Measurements from ENCODE around the gene OS9. TPM values are rescaled to one million over a fixed set of nuclear protein-coding genes. Genes with fewer than 3 reads are reported as not detected.

Gene OS9
- total RNA-seq, 2 experiments from 2014 or later: 82.6 to 112 TPM

GRCh38 chr12:57753756-57754337, 59.9 kb downstream of the OS9 start:
- ChIA-PET CTCF (ENCODE audit: unreplicated experiment) (no interaction called here), POLR2A (interaction anchor here (0.5 to 0.7 kb wide), 3 partner anchors 8 to 1106 kb away, joined by 3 read pairs; no protein-coding TSS in a partner anchor)
- Histone ChIP-seq H3K27ac (ENCODE audit: low read depth, low read length, poor library complexity, severe bottlenecking) (peak overlapping the region; percentile 43), H3K9me3 (ENCODE audit: low read length) (no peaks in the 10 kb centered on the region), H3K4me1 (ENCODE audit: insufficient read depth, low read length, poor library complexity, severe bottlenecking) (peaks cover 43% of the 10 kb centered on the region), H3K79me2 (ENCODE audit: insufficient read depth, low read depth, low read length) (peaks cover 32% of the 10 kb centered on the region), H3K4me2 (ENCODE audit: low read length) (peak overlapping the region; percentile 81), H2AFZ (ENCODE audit: low read length) (0 out of 2 replicates have a peak overlapping the region, but pooled peaks have one; percentile 61), H3K36me3 (ENCODE audit: insufficient read depth, low read length) (peaks cover 43% of the 10 kb centered on the region), H3K9me2 (ENCODE audit: insufficient read depth, low read length) (no peaks in the 10 kb centered on the region), H3K4me3 (ENCODE audit: low read depth, low read length, poor library complexity, severe bottlenecking) (peak overlapping the region; percentile 87), H4K20me1 (ENCODE audit: insufficient read depth, low read length) (no peaks in the 10 kb centered on the region)
- DNase-seq (ENCODE audit: low spot score): no peak
- intact Hi-C loops (cut with micrococcal nuclease; ENCODE audit: unreplicated experiment): loop anchor here (5.0 kb wide), 2 partner anchors 232 to 512 kb away; partner anchors contain the start of genes DDIT3 and MBD6
- TF ChIP-seq CTCF (conservative IDR thresholded peaks at IDR 0.05; ENCODE audit: low read length) (no peak), EZH2phosphoT487 (IDR thresholded peaks at IDR 0.05; ENCODE audit: borderline replicate concordance, low read depth, low read length) (no peak)
- BruUV-seq (replicated peaks): no TSS peak

GRCh38 chr12:57754411-57755193, 60.7 kb downstream of the OS9 start, which contains the start of gene MARCHF9:
TSS of gene MARCHF9 (plus strand) at chr12:57755103. CDS start at chr12:57755529, 426 bp downstream.
- no peaks in the 10 kb centered on the region for H3K9me2 ChIP-seq (ENCODE audit: insufficient read depth, low read length)
- 0 out of 2 replicates have a peak, but pooled peaks cover 1% of the 10 kb centered on the region for H4K20me1 ChIP-seq (ENCODE audit: insufficient read depth, low read length)
- peak within 1 kb of the TSS; percentile 61; the same call in 1 of the 2 replicates for H2AFZ ChIP-seq (ENCODE audit: low read length)
- H3K79me2 ChIP-seq (ENCODE audit: insufficient read depth, low read depth, low read length): peaks cover 25% of the 10 kb centered on the region
- TF ChIP-seq CTCF (conservative IDR thresholded peaks at IDR 0.05; ENCODE audit: low read length) (no peak), EZH2phosphoT487 (IDR thresholded peaks at IDR 0.05; ENCODE audit: borderline replicate concordance, low read depth, low read length) (no peak)
- no peaks in the 10 kb centered on the region for H3K9me3 ChIP-seq (ENCODE audit: low read length)
- ChIA-PET POLR2A (interaction anchor here (0.7 kb wide), 2 partner anchors 9 to 1106 kb away, joined by 3 read pairs; no protein-coding TSS in a partner anchor), CTCF (ENCODE audit: unreplicated experiment) (no interaction called here)
- no TSS peak for BruUV-seq (replicated peaks)
- peak within 1 kb of the TSS; percentile 87 for H3K4me3 ChIP-seq (ENCODE audit: low read depth, low read length, poor library complexity, severe bottlenecking)
- peaks cover 43% of the 10 kb centered on the region for H3K36me3 ChIP-seq (ENCODE audit: insufficient read depth, low read length)
- peak; percentile 91 for DNase-seq (ENCODE audit: low spot score)
- intact Hi-C loops (cut with micrococcal nuclease; ENCODE audit: unreplicated experiment): loop anchor here (5.0 kb wide), 2 partner anchors 232 to 512 kb away; partner anchors contain the start of genes DDIT3 and MBD6
- peaks cover 43% of the 10 kb centered on the region for H3K4me1 ChIP-seq (ENCODE audit: insufficient read depth, low read length, poor library complexity, severe bottlenecking)
- peak within 1 kb of the TSS; percentile 84 for H3K4me2 ChIP-seq (ENCODE audit: low read length)
- peak within 1 kb of the TSS; percentile 75 for H3K27ac ChIP-seq (ENCODE audit: low read depth, low read length, poor library complexity, severe bottlenecking)

Data from OCI-LY7 (cell line).